ENCODE results near the gene PALS2. TPM values are rescaled to one million over a fixed set of nuclear protein-coding genes. Genes with fewer than 3 reads are reported as not detected.

PALS2 gene
- total RNA-seq, 1 donor from 2014 or later = 29.0 TPM

GRCh38 chr7:24591152-24591551 lies 17.9 kb downstream of the PALS2 start:
- DNase-seq = no peak

GRCh38 chr7:24595671-24596418 lies 22.6 kb downstream of the PALS2 start:
- no peak for DNase-seq

GRCh38 chr7:24597014-24597413 lies 23.8 kb downstream of the PALS2 start:
- no peak for DNase-seq

GRCh38 chr7:24601600-24601999 lies 28.3 kb downstream of the PALS2 start:
- no peak for DNase-seq

GRCh38 chr7:24602860-24603456 lies 29.7 kb downstream of the PALS2 start:
- DNase-seq = no peak

GRCh38 chr7:24604630-24605029 lies 31.4 kb downstream of the PALS2 start:
- no peak for DNase-seq

- no peak for DNase-seq
Observed at GRCh38 chr7:24608504-24608903, 35.3 kb downstream of the PALS2 start.

GRCh38 chr7:24609059-24609458 lies 35.8 kb downstream of the PALS2 start:
- DNase-seq = no peak

GRCh38 chr7:24609570-24609969 lies 36.3 kb downstream of the PALS2 start:
- no peak for DNase-seq

GRCh38 chr7:24611130-24611529 lies 37.9 kb downstream of the PALS2 start:
- DNase-seq = no peak

- DNase-seq = no peak
Observed at GRCh38 chr7:24617957-24618616, 44.8 kb downstream of the PALS2 start.

GRCh38 chr7:24619978-24620377 lies 46.7 kb downstream of the PALS2 start:
- no peak for DNase-seq

- DNase-seq = no peak
Observed at GRCh38 chr7:24622646-24623182, 49.5 kb downstream of the PALS2 start.

Small RNA genes within 50 kb of the gene (small RNA-seq; reads per million reads assigned to genes)
- gene RNU6-1103P (ENCODE audit: low replicate concordance) (not detected), gene SUMO2P14 (ENCODE audit: low replicate concordance) (not detected)

Other genes starting within 250 kb of the PALS2 start
- 12.9 TPM for gene GSDME, start 184.0 kb downstream of the PALS2 start, total RNA-seq

Data from tongue (tissue), 3 donors.